SU-DHL-6 (cell line): ENCODE data around the gene SDK1.

Experiments
- H2AFZ ChIP-seq: fragments of 200-600 bp; sonication (generic); 2 replicates; pipeline ENCODE4 v1.6.1; 2014; ENCODE audit warnings: low read depth, mild to moderate bottlenecking, moderate library complexity, mixed read lengths, antibody characterized with exemption, low read length; ENCODE audit not compliant: severe bottlenecking
- H3F3A ChIP-seq: fragments of 200-600 bp; shearing (Covaris generic); 2 replicates; pipeline ENCODE4 v1.6.0; 2016; ENCODE audit warnings: antibody characterized with exemption, mild to moderate bottlenecking; ENCODE audit not compliant: insufficient read depth
- H3K27ac ChIP-seq: fragments of 200-600 bp; sonication (generic); 2 replicates; pipeline ENCODE4 v1.5.1; 2016; ENCODE audit warnings: low read depth, mild to moderate bottlenecking, low read length, moderate library complexity, mixed read lengths
- H3K27me3 ChIP-seq: fragments of 200-600 bp; sonication (generic), shearing (Covaris generic); 2 replicates; pipeline ENCODE4 v1.6.0; 2014; ENCODE audit warnings: mild to moderate bottlenecking, low read length
- H3K36me3 ChIP-seq: fragments of 200-600 bp; sonication (generic); 2 replicates; pipeline ENCODE4 v1.6.1; 2014; ENCODE audit warnings: mild to moderate bottlenecking, low read length, mixed read lengths
- H3K4me2 ChIP-seq: fragments of 300-600, 200-600 bp; shearing (Covaris generic), sonication (generic); 2 replicates; pipeline ENCODE4 v1.6.0; 2014; ENCODE audit warnings: low read length, low read depth, mild to moderate bottlenecking; ENCODE audit not compliant: poor library complexity, severe bottlenecking
- H3K4me3 ChIP-seq: fragments of 200-600 bp; sonication (generic); 2 replicates; pipeline ENCODE4 v1.5.1; 2014; ENCODE audit warnings: antibody characterized with exemption, low read length, mild to moderate bottlenecking, mixed read lengths; ENCODE audit not compliant: insufficient read depth, poor library complexity, severe bottlenecking
- H3K79me2 ChIP-seq: fragments of 200-600 bp; sonication (generic); 2 replicates; pipeline ENCODE4 v1.6.1; 2014; ENCODE audit warnings: mild to moderate bottlenecking, low read length, moderate library complexity; ENCODE audit not compliant: insufficient read depth
- H3K9ac ChIP-seq: fragments of 200-600 bp; sonication (generic); 2 replicates; pipeline ENCODE4 v1.7.0; 2014; ENCODE audit warnings: mild to moderate bottlenecking, low read length
- H3K9me2 ChIP-seq: fragments of 200-600 bp; sonication (generic); replicated peaks from 2 replicates; pipeline ENCODE4 v1.6.1; 2014; ENCODE audit warnings: low read length; ENCODE audit not compliant: insufficient read depth
- H3K9me3 ChIP-seq: fragments of 200-600 bp; sonication (generic); 2 replicates; pipeline ENCODE4 v1.6.1; 2014; ENCODE audit warnings: low read length, mixed read lengths; ENCODE audit not compliant: insufficient read depth
- H4K20me1 ChIP-seq: fragments of 200-600 bp; sonication (generic); 2 replicates; pipeline ENCODE4 v1.6.1; 2014; ENCODE audit warnings: low read depth, mild to moderate bottlenecking, antibody characterized with exemption, low read length, moderate library complexity, mixed read lengths
- CTCF ChIP-seq: fragments of 200-600 bp; sonication (generic); IDR thresholded peaks from one replicate; pipeline ENCODE4 v1.5.1; 2017; ENCODE audit warnings: antibody characterized with exemption, mild to moderate bottlenecking, low read length, moderate library complexity; ENCODE audit not compliant: insufficient read depth, poor library complexity, severe bottlenecking
- EZH2phosphoT487 ChIP-seq: fragments of 200-600 bp; sonication (generic), shearing (Covaris generic); conservative IDR thresholded peaks from 2 replicates; pipeline ENCODE4 v1.6.1; 2018; ENCODE audit warnings: mild to moderate bottlenecking, antibody characterized with exemption, low read length, moderate library complexity, mixed read lengths

The SDK1 gene

GRCh38 chr7:3367261-3367660, 66.2 kb downstream of the SDK1 start:
- H3F3A ChIP-seq: no peaks in the 10 kb centered on the region
- no peak overlapping the region for H3K4me3 ChIP-seq
- H3K36me3 ChIP-seq: no peaks in the 10 kb centered on the region
- TF ChIP-seq EZH2phosphoT487: no peak
- no peak overlapping the region for H3K27ac ChIP-seq
- H2AFZ ChIP-seq: no peak overlapping the region
- H4K20me1 ChIP-seq: no peaks in the 10 kb centered on the region
- no peaks in the 10 kb centered on the region for H3K9me2 ChIP-seq
- no peaks in the 10 kb centered on the region for H3K27me3 ChIP-seq
- no peaks in the 10 kb centered on the region for H3K9me3 ChIP-seq
- no peaks in the 10 kb centered on the region for H3K79me2 ChIP-seq
- no peak overlapping the region for H3K9ac ChIP-seq
- no peak overlapping the region for H3K4me2 ChIP-seq

GRCh38 chr7:3370068-3370830, 69.2 kb downstream of the SDK1 start:
- no peaks in the 10 kb centered on the region for H3K9me3 ChIP-seq
- H4K20me1 ChIP-seq: no peaks in the 10 kb centered on the region
- H2AFZ ChIP-seq: no peak overlapping the region
- H3K9me2 ChIP-seq: no peaks in the 10 kb centered on the region
- no peak overlapping the region for H3K4me2 ChIP-seq
- H3K36me3 ChIP-seq: no peaks in the 10 kb centered on the region
- H3K4me3 ChIP-seq: no peak overlapping the region
- TF ChIP-seq CTCF (no peak), EZH2phosphoT487 (no peak)
- H3K79me2 ChIP-seq: no peaks in the 10 kb centered on the region
- H3K9ac ChIP-seq: no peak overlapping the region
- no peaks in the 10 kb centered on the region for H3F3A ChIP-seq
- H3K27ac ChIP-seq: no peak overlapping the region
- H3K27me3 ChIP-seq: no peaks in the 10 kb centered on the region

GRCh38 chr7:3370921-3371320, 69.9 kb downstream of the SDK1 start:
- no peaks in the 10 kb centered on the region for H3K9me3 ChIP-seq
- H3F3A ChIP-seq: no peaks in the 10 kb centered on the region
- no peak overlapping the region for H3K27ac ChIP-seq
- H4K20me1 ChIP-seq: no peaks in the 10 kb centered on the region
- no peaks in the 10 kb centered on the region for H3K27me3 ChIP-seq
- H3K9ac ChIP-seq: no peak overlapping the region
- no peak overlapping the region for H2AFZ ChIP-seq
- no peak for TF ChIP-seq CTCF
- no peak for TF ChIP-seq EZH2phosphoT487
- H3K4me3 ChIP-seq: no peak overlapping the region
- no peak overlapping the region for H3K4me2 ChIP-seq
- no peaks in the 10 kb centered on the region for H3K9me2 ChIP-seq
- H3K79me2 ChIP-seq: no peaks in the 10 kb centered on the region
- H3K36me3 ChIP-seq: no peaks in the 10 kb centered on the region

GRCh38 chr7:3371601-3372000, 70.5 kb downstream of the SDK1 start:
- Histone ChIP-seq H3K9ac (no peak overlapping the region), H3K4me3 (no peak overlapping the region), H3F3A (no peaks in the 10 kb centered on the region), H3K27ac (no peak overlapping the region), H4K20me1 (no peaks in the 10 kb centered on the region), H3K36me3 (no peaks in the 10 kb centered on the region), H2AFZ (no peak overlapping the region), H3K4me2 (no peak overlapping the region), H3K9me2 (no peaks in the 10 kb centered on the region), H3K9me3 (no peaks in the 10 kb centered on the region), H3K27me3 (no peaks in the 10 kb centered on the region), H3K79me2 (no peaks in the 10 kb centered on the region)
- TF ChIP-seq CTCF: no peak
- no peak for TF ChIP-seq EZH2phosphoT487
